GM13976 (cell line): ENCODE results near the gene CA7.
"Not testable (repeated sequence)": the region's sequence is repeated elsewhere in the genome, so short reads cannot be mapped to it uniquely, and the experiment has no call there.

Experiments used
- DNase-seq: peaks from one replicate; pipeline ENCODE4 v3.0.0; 2012; ENCODE audit warnings: low spot score
- CTCF ChIP-seq: IDR thresholded peaks from 2 replicates; pipeline ENCODE4 v1.5.1; 2012; ENCODE audit warnings: borderline replicate concordance, mild to moderate bottlenecking; ENCODE audit not compliant: insufficient read depth; ENCODE audit errors: extremely low read depth, missing control alignments, control extremely low read depth
- in situ Hi-C: fragments of 300-500 bp; cut with MboI; formaldehyde crosslinking; loops from one replicate; pipeline ENCODE4 v1.12.0; 2022; ENCODE audit warnings: low sequenced_read_pairs, mixed read lengths, inconsistent platforms; ENCODE audit not compliant: unreplicated experiment

The CA7 gene

DNA sequence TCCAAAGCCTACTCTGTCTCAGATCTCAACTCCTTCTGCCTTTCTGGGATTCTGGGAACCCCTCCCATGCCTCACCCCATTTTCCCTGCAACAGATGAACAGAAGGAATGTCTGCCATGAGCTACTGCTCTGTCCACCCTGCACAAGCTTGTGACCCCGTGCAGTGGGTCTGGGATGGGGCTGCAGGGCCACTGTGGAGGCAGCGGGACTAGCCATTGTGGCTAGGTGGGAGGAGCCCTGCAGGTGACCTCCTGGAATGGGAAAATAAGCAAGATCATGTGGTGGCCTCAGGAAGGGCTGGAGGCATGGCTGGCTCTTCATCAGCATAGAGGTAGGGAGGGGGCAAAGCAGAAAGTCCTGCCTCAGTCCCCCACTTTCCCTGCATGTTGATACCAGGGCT is 49.8 kb downstream of the CA7 start:
- in situ Hi-C loops = no loop called here
- no peak for DNase-seq
- TF ChIP-seq CTCF = no peak

GRCh38 chr16:66894948-66895688 is 50.9 kb downstream of the CA7 start:
- TF ChIP-seq CTCF = peak; percentile 83
- peak; percentile 83 for DNase-seq
- in situ Hi-C loops = no loop called here

- TF ChIP-seq CTCF = no peak
- DNase-seq = no peak
- in situ Hi-C loops = no loop called here
These were observed 51.4 kb downstream of the CA7 start for GRCh38 chr16:66895689-66895979.

DNA sequence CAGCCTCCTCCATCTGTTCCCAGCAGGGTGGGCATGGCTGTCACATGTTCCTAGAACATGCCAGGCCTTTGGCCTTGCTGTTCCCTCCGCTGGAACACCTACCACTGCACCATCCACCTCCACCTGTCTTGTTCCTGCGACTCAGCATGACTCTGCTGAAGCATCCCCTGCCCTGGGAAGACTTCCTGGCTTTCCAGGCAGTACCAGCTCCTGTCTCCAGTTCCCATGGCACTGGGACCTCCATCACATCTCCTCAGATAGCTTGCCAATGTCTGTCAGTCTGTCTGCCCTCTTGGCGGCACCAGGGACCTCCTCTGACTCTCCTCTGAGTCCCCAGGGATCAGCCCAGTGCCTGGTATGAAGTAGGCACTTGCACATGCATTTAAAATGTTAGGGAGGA is 51.8 kb downstream of the CA7 start:
- in situ Hi-C loops = no loop called here
- no peak for DNase-seq
- no peak for TF ChIP-seq CTCF

DNA sequence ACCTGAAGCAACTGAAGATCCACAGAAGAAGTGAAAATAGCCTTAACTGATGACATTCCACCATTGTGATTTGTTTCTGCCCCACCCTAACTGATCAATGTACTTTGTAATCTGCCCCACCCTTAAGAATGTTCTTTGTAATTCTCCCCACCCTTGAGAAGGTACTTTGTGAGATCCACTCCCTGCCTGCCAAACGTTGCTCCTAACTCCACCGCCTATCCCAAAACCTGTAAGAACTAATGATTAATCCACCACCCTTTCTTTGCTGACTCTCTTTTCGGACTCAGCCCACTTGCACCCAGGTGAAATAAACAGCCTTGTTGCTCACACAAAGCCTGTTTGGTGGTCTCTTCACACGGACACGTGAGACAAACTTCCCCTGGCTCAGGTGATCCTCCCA is 52.5 kb downstream of the CA7 start:
- in situ Hi-C loops, DNase-seq: not testable (repeated sequence)

DNA sequence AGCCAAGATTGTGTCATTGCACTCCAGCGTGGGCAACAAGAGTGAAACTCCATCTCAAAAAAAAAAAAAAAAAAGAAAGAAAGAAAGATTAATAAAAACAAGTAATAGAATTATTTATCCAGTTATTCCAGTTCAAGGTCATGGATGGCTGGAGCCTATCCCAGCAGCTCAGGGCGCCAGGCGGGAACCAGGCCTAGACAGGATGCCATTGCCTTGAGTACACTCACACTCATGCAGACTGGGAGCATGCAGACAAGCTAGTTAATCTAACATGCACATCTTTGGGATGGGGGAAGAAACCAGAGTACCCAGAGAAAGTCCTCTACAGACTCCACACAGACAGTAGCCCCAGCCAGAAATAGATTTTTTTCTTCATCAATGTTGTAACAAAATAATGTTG is 54.0 kb downstream of the CA7 start:
- TF ChIP-seq CTCF = no peak
- in situ Hi-C loops = no loop called here
- DNase-seq = no peak

- in situ Hi-C loops = no loop called here
- TF ChIP-seq CTCF = no peak
These were observed 54.7 kb downstream of the CA7 start for GRCh38 chr16:66898933-66899309.

More at GRCh38 chr16:66898933-66899309, 54.7 kb downstream of the CA7 start:
- no peak for DNase-seq
